Effector memory CD8-positive, alpha-beta T cell (primary cell): ENCODE results near the gene HCAR1.
"Not testable (repeated sequence)": the region's sequence is repeated elsewhere in the genome, so short reads cannot be mapped to it uniquely, and the experiment has no call there.

Source experiments
- ATAC-seq: fragments of 150-1000 bp; cut with Tn5 transposase; replicated peaks from 2 replicates; pipeline ENCODE4 v1.10.0; 2021; ENCODE audit warnings: mild to moderate bottlenecking, moderate library complexity
- DNase-seq, 3 experiments: peaks; one replicate each; pipeline ENCODE4 v3.0.0; 2021
- H3K27ac Mint-ChIP-seq, 2 donors: one replicate each; pipeline ENCODE4 v1.8.0; 2022; ENCODE audit warnings: mild to moderate bottlenecking in 2 of 2, mixed read lengths in 2 of 2, moderate library complexity in 2 of 2
- H3K27me3 Mint-ChIP-seq, 2 donors: one replicate each; pipeline ENCODE4 v1.8.0; 2022; ENCODE audit warnings: mixed read lengths in 2 of 2
- H3K36me3 Mint-ChIP-seq: one replicate; pipeline ENCODE4 v1.8.0; 2022; ENCODE audit warnings: mild to moderate bottlenecking, moderate library complexity, mixed read lengths; ENCODE audit not compliant: insufficient read depth
- H3K4me1 Mint-ChIP-seq, 2 donors: one replicate each; pipeline ENCODE4 v1.8.0; 2022; ENCODE audit warnings: low read depth in 2 of 2, mixed read lengths in 2 of 2
- H3K4me3 Mint-ChIP-seq, 2 donors: one replicate each; pipeline ENCODE4 v1.8.0; 2022; ENCODE audit warnings: mild to moderate bottlenecking in 2 of 2, mixed read lengths in 2 of 2, moderate library complexity in 2 of 2
- H3K9me3 Mint-ChIP-seq, 2 donors: one replicate each; pipeline ENCODE4 v1.8.0; 2022; ENCODE audit warnings: mixed read lengths in 2 of 2

The HCAR1 gene

GRCh38 chr12:122732611-122733010, 2.0 kb upstream of the HCAR1 start:
- ATAC-seq (no peak), DNase-seq (no peak)
- Mint-ChIP-seq H3K27ac (no peak overlapping the region), H3K27me3 (peaks cover 25 to 41% of the 10 kb centered on the region in 2 donors), H3K36me3 (no peaks in the 10 kb centered on the region), H3K4me1 (peaks cover 0 to 1% of the 10 kb centered on the region in 2 donors), H3K9me3 (no peaks in the 10 kb centered on the region), H3K4me3 (no peak overlapping the region)

GRCh38 chr12:122732170-122732569, 1.5 kb upstream of the HCAR1 start:
- Mint-ChIP-seq H3K27ac (no peak overlapping the region), H3K4me3 (no peak overlapping the region), H3K27me3 (peaks cover 25 to 41% of the 10 kb centered on the region in 2 donors), H3K4me1 (peaks cover 0 to 1% of the 10 kb centered on the region in 2 donors), H3K36me3 (no peaks in the 10 kb centered on the region), H3K9me3 (no peaks in the 10 kb centered on the region)
- DNase-seq (no peak), ATAC-seq (no peak)

- Mint-ChIP-seq H3K36me3 (no peaks in the 10 kb centered on the region), H3K9me3 (no peaks in the 10 kb centered on the region), H3K4me3 (no peak overlapping the region), H3K27ac (no peak overlapping the region), H3K27me3 (peaks cover 25 to 46% of the 10 kb centered on the region in 2 donors), H3K4me1 (peaks cover 1 to 7% of the 10 kb centered on the region in 2 donors)
- DNase-seq = no peak
- no peak for ATAC-seq
Measured at GRCh38 chr12:122729583-122730214, 945 bp downstream of the HCAR1 start.

- Mint-ChIP-seq H3K36me3 (no peaks in the 10 kb centered on the region), H3K4me1 (peaks cover 1 to 7% of the 10 kb centered on the region in 2 donors), H3K27ac (no peak overlapping the region), H3K27me3 (peaks cover 31 to 36% of the 10 kb centered on the region in 2 donors), H3K4me3 (no peak overlapping the region), H3K9me3 (no peaks in the 10 kb centered on the region)
- DNase-seq (no peak), ATAC-seq (no peak)
Measured at GRCh38 chr12:122726080-122726558, 4.5 kb downstream of the HCAR1 start.

- no peak overlapping the region for H3K27ac Mint-ChIP-seq
Measured at GRCh38 chr12:122725452-122726079, 5.1 kb downstream of the HCAR1 start.

GRCh38 chr12:122724641-122725243, 5.9 kb downstream of the HCAR1 start:
- no peak overlapping the region for H3K27ac Mint-ChIP-seq
- H3K27me3 Mint-ChIP-seq = peaks cover 27 to 33% of the 10 kb centered on the region in 2 donors
- no peak overlapping the region for H3K4me3 Mint-ChIP-seq
- H3K9me3 Mint-ChIP-seq = no peaks in the 10 kb centered on the region
- no peak for ATAC-seq
- no peaks in the 10 kb centered on the region for H3K36me3 Mint-ChIP-seq
- peaks cover 0 to 7% of the 10 kb centered on the region in 2 donors for H3K4me1 Mint-ChIP-seq
- no peak for DNase-seq

More at GRCh38 chr12:122725452-122726079, 5.1 kb downstream of the HCAR1 start:
- Mint-ChIP-seq H3K9me3 (no peaks in the 10 kb centered on the region), H3K27me3 (peaks cover 31 to 39% of the 10 kb centered on the region in 2 donors), H3K4me1 (peaks cover 1 to 7% of the 10 kb centered on the region in 2 donors), H3K4me3 (no peak overlapping the region), H3K36me3 (no peaks in the 10 kb centered on the region)
- ATAC-seq (no peak), DNase-seq (no peak)

GRCh38 chr12:122722387-122722786, 8.3 kb downstream of the HCAR1 start:
- no peaks in the 10 kb centered on the region for H3K9me3 Mint-ChIP-seq
- H3K27ac Mint-ChIP-seq = no peak overlapping the region
- ATAC-seq (no peak), DNase-seq (no peak)
- peaks cover 20 to 24% of the 10 kb centered on the region in 2 donors for H3K27me3 Mint-ChIP-seq
- H3K36me3 Mint-ChIP-seq = no peaks in the 10 kb centered on the region
- H3K4me3 Mint-ChIP-seq = no peak overlapping the region
- H3K4me1 Mint-ChIP-seq = peaks cover 0 to 7% of the 10 kb centered on the region in 2 donors

- Mint-ChIP-seq H3K4me1 (peaks cover 0 to 4% of the 10 kb centered on the region in 2 donors), H3K27me3 (peaks cover 19 to 27% of the 10 kb centered on the region in 2 donors), H3K9me3 (no peaks in the 10 kb centered on the region), H3K4me3 (no peak overlapping the region), H3K27ac (no peak overlapping the region), H3K36me3 (no peaks in the 10 kb centered on the region)
- DNase-seq = no peak
- no peak for ATAC-seq
Measured at GRCh38 chr12:122721057-122721545, 9.5 kb downstream of the HCAR1 start.

GRCh38 chr12:122716658-122717057, 14.0 kb downstream of the HCAR1 start, which contains the start of gene HCAR3:
Gene HCAR3 (minus strand): TSS chr12:122716811. CDS start chr12:122716737, 74 bp downstream.
- peaks cover 16 to 37% of the 10 kb centered on the region in 2 donors for H3K27me3 Mint-ChIP-seq
- DNase-seq, H3K4me3 Mint-ChIP-seq, H3K9me3 Mint-ChIP-seq, H3K36me3 Mint-ChIP-seq, H3K4me1 Mint-ChIP-seq, ATAC-seq, H3K27ac Mint-ChIP-seq: not testable (repeated sequence)

- not testable (repeated sequence) for ATAC-seq, H3K4me1 Mint-ChIP-seq, H3K27ac Mint-ChIP-seq
Measured at GRCh38 chr12:122715211-122715610, 15.4 kb downstream of the HCAR1 start.

GRCh38 chr12:122713491-122714188, 17.0 kb downstream of the HCAR1 start:
- H3K4me3 Mint-ChIP-seq, ATAC-seq, H3K4me1 Mint-ChIP-seq, DNase-seq, H3K36me3 Mint-ChIP-seq, H3K9me3 Mint-ChIP-seq, H3K27ac Mint-ChIP-seq: not testable (repeated sequence)
- peaks cover 15 to 35% of the 10 kb centered on the region in 2 donors for H3K27me3 Mint-ChIP-seq

More at GRCh38 chr12:122715211-122715610, 15.4 kb downstream of the HCAR1 start:
- H3K27me3 Mint-ChIP-seq = peaks cover 19 to 35% of the 10 kb centered on the region in 2 donors
- not testable (repeated sequence) for H3K36me3 Mint-ChIP-seq, DNase-seq, H3K4me3 Mint-ChIP-seq, H3K9me3 Mint-ChIP-seq

GRCh38 chr12:122711266-122711665, 19.4 kb downstream of the HCAR1 start:
- H3K27ac Mint-ChIP-seq, H3K36me3 Mint-ChIP-seq, H3K4me1 Mint-ChIP-seq, H3K9me3 Mint-ChIP-seq, DNase-seq, ATAC-seq, H3K4me3 Mint-ChIP-seq: not testable (repeated sequence)
- peaks cover 11 to 28% of the 10 kb centered on the region in 2 donors for H3K27me3 Mint-ChIP-seq

GRCh38 chr12:122710341-122710740, 20.3 kb downstream of the HCAR1 start:
- not testable (repeated sequence) for DNase-seq, H3K36me3 Mint-ChIP-seq, H3K9me3 Mint-ChIP-seq, H3K4me1 Mint-ChIP-seq, ATAC-seq, H3K4me3 Mint-ChIP-seq, H3K27ac Mint-ChIP-seq
- H3K27me3 Mint-ChIP-seq = peaks cover 5 to 19% of the 10 kb centered on the region in 2 donors
